NCI-H128 (cell line): ENCODE measurements around the gene IRF4.

Experiments used
- DNase-seq: peaks from one replicate; lab custom pipeline; 2025; ENCODE audit not compliant: unreplicated experiment; lab: John Stamatoyannopoulos, UW

IRF4 gene

DNA sequence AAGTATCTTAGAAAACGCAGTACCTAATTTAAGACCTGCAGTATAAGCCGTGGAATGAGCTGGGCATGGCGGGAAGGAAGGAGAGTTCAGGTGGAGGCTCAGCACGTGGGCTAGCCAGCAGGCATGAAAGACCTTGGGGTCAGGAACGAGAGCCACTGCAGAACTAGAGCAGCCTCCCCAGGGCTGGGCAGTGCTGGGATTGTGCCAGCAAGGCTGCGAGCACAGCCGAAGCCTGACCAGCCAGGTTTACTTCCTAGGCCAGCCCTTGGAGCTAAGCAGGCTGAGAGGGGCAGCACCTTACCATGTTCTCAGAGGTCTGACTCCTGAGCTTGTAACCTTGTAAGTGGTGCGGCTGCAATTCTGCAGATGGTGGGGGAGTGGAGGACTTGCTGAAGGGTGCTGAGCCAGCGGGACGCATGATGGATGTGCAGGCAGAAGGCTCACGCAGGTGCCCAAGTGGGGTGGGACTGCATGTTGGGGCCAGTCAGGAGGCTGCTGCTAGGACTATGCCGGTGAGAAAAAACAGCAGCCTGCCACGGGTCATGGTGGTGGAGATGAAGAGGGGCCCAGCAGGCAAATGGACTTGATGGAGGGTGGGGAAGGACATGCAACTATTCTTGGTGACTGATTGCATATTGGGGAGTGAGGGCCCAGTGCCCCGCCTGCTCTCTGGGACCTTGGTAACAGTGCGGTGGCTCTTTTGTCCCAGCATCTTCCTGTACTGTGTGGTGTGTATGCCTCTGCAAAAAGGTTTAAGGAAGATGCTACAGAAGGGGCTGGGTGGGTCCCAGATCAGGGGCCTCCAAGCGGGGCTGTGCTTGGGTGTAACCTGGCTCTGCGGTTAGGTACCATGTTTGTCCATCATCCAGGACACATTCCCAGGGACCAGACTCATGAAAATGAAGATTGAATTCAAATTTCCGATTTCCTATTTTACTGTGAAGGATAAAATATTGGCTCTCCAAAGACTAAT is 37.6 kb upstream of the IRF4 start:
- DNase-seq, result no peak

DNA sequence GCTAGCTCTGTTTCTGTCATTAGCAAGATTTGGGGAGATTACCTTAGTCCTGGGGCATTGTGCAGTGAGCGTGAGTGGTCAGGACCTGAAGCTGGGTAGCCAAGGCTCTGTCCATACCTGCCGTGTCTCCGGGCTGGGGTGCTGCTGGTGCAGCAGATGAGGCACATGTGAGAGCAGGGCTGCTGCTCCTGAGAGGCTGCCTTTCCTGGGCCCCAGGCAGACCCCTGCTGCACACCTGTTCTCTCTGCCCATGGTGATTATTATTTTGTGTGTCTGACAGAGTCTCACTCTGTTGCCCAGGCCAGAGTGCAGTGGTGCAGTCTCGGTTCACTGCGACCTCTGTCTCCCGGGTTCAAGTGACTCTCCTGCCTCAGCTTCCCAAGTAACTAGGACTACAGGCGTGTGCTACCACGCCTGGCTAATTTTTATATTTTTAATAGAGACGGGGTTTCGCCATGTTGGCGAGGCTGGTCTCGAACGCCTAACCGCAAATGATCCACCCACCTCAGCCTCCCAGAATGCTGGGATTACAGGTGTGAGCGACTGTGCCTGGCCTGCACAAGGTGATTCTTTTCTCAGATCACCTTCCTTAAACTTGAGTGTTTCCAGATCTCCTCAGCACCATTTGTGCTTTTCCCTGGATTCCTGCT is 36.8 kb upstream of the IRF4 start:
- no peak for DNase-seq

DNA sequence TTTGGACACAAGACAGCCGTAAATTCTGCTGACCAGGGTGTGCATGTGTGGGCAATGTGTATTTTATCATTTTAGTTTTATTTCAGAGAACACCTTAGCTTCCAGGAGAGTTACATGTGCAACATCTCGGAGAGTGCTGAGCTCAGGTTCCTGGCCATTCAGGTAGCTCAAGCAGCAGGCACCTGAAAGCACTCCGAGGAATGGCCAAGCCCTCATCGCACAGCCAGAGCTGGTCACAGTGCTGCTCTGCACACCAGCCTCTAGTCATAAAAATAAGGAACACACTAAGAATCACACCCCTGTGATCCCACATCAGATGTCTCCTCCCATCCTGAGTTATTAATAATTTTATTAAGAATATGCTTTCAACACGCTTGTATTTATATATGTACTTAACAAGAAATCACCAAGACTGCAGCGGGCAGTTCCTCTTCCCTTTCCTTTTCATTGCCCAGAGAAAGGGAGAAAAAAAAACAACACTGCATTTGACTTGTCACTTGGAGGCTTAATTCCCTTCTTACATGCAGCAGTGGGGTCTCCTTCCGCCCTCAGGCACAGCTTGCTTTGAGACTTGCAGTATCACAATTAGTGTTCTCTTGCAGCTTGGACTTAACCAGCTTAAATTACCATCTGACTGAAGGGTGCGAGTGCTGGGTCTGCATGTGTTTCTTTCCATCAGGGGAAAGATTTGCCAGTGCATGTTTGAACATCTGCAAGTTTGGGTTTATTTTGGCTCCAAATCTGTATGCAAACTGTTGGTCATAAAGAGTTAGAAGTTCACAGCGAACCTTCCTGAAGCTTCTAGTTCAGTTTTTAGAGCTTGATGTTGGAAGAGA is 36.0 kb upstream of the IRF4 start:
- DNase-seq, result no peak

DNA sequence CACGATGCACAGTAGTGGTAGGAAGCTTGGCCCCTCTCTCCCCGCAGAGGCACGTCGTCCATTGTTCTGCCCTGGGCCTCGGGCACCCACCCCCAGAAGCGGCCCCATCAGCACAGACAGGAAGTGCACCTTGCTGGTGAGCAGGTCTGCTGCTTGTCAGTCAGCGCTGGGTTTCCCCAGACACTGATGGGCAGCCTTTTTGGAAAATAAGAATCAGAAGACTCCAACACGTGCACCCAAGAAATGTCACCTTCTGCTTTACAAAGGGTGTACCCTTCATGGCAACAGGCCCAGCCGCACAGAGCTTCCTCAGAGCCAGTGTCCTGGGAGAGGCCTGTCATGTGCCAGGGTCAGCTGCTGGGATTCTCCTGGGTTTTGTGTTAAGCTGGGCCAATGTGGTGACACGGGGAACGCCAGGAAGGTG is 34.7 kb upstream of the IRF4 start:
- DNase-seq, result no peak

DNA sequence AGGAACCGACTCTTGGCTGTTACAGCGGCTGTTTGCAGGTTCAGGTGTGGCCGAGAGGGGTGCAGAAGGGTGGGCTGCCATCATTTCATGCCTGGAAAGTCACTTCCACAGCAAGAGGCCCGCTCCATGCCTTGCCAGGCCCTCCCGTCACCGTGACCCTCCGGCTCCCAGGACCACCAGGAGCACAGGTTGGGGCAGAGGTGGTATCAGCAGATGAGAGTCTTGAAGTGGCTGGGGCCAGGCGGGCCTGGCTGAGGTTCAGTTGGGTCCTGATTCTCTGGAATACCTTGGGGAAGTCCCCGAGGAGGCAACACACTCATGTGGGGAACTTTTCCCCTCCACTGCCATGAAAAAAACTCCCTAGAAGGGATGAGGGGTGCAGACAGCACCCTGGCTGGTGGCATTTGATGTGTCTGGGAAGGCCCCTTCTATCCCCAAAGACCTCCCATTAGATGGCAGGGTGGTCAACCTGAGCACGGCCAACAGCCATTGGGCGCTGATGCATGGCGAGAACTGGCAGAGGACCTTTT is 34.2 kb upstream of the IRF4 start:
- DNase-seq, result no peak

DNA sequence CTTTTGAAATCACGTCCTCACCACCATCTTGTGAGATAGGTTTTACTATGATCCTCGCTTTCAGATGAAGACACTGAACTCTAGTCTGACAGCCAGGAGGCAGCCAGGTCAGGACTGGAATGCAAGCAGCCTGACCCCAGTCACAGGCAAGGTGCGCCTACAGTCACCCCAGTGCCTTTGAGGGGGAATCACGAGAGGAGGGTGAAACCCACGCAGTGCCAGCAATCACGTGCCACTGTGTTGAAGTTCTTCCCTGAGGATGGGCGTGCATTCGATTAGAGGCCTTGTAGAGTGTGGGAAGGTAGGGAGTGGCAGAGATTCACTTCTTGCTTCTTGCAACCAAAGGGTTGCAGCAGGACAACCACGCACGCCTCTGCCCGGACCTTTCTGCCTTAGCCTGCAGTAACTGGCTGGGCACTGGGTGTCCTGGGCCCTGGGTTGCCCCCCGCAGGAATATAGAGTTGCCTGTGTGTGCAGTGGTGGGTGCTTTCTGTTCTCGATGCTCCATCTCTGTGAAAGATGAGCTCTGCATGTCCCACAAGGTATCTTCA is 33.7 kb upstream of the IRF4 start:
- no peak for DNase-seq

DNA sequence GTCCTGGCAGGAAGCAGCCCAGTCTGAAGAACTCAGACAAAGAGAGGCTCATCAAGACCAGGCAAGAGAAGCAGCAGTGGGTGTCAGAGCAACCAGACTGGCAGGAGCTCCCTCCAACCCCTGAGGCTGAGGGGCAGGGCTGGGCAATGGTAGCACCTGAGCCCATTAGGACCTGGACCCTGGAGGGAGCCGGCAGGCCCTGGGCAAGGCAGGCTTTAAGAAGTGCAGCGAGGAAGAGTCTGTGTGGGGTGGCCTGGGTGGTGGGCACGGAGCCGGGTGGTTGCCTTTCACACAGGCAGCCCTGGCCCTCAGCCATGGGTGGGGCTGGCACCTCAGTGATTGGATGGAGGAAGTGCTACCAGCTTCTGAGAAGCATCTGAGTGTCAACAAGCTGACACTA is 33.1 kb upstream of the IRF4 start:
- DNase-seq, result no peak

DNA sequence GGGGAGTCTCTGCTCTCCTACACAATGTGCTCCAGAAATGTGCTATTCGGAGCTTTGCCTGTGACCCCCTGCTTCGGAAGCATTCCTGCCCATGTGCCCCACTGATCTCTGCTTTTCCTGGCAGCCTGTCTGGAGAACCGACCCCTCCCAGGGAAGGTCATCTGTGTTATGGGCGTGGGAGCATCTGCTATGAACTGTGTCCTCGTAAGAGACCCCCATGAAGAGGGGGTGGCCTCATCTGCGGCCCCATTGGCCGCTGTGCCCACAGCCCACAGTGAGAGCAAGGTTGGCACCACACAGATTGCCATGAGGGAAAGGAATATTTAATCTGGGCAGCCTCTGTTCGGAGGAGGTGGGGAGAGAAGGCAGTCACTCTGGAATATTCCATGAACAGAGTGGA is 32.7 kb upstream of the IRF4 start:
- DNase-seq, result no peak

DNA sequence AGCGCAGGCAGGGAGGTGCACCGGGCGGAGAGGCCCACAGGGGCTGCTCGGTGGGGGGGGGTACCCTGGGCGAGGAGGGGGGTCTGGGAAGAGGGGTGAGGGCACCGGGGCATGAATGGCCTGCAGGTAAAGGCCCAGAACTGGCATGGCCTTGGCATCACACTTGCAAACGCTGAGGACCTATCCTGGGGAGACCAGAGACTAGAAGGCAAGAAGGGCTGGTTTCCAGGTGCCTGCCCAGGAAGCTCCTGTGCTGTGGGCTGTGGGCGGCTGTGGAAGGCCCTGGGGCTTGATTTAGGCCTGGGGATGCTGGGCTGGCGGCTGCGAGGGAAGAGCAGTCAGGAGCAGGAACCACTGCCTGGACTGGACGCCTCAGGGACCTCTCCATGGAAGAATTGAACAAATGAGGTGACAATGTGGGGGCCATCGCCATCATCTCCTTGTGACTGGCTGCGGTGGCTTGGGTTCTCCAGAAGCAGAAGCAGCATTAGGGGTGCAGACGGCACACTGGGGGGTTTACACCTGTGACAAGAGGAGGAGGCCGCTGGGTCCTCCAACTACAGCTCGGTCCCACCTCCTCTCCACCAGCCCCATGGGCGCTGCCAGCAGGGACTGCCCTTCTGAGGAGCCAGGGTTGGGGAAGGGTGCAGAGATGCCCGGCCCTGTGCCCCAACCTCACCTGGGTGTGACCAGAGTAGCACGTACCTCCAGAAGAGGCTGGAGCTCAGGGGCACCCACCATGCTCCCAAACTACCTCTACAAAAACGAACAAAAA is 32.1 kb upstream of the IRF4 start:
- no peak for DNase-seq

DNA sequence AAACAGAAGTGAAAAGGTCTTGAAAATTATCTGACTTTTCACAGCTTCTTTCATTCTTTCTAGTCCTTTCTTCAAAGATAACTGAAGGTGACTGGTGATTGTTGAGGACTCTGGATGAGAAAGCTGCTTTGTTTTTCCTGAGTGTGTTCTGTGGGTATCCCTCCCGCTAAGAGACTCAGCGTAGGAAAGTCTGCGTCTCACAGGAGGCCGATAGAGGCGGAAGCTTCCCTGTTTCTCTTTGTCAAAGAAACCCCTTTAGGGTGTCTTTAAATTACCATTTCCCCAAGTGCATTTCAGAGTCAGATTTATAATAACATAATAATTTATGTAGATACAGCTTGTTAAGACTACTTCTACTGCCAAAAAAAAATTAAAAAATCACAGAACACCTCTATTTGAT is 31.2 kb upstream of the IRF4 start:
- no peak for DNase-seq

DNA sequence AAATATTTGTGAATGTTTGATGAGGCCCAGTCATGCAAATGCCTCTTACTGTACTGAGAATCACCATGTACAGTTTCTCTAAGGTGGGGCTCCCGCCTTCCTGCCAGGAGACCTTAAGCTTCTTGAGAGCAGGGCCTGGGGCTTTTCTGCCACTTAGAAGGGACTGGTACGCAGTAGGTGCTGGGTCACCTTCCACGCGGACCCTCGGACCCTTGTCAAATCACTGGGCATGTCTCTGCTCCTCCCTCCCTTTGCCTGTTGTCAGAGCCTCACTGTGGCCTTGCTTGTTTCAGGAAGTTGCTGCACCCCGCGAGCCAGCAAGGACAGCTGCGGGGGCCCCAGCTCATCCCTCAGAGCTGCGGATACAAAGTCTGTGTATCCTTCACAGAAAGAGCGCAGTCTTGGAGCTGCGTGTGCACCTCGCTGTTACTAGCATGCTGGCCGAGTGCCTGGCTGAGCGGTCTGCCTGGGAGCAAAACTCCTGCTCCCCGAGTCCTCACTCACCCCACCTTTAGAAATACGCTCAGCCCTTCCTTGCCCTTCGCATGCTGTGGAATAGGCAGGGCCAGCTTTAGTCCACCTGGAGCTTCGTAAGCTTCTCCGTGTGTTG is 30.7 kb upstream of the IRF4 start:
- DNase-seq, result no peak

DNA sequence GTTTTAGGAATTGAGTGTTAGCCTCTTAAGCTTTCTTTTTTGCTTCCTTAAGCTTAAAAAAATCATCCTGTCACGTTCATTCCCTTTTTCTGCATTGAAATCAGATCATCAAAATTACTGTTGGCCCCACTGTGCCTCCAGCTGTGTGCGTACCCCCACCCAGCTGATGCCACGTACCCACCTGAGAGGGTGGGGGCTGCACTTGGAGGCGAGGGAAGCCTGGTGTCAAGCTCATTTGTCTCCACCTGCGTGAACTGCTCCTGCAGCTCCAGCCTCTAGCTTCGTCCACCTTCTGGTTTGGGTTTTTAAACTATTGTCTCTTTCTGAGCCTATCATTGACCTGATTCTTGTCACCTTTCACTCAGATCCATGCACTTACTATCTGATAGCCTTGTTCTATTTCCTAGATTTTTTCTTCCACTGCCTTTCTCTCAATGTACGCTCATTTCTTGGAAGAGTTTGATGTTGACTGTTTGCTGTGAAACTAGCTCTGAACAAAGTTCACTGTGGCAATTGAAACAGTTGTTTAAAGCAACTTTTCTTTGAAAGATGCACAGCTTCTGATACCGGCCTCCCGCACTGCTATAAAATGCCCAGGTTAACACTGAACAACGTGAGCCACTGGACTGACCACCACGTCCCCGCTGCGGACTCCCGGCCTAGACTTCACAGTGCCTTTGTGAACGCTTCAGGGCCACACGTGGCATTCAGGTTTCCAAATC is 30.0 kb upstream of the IRF4 start:
- DNase-seq, result no peak

DNA sequence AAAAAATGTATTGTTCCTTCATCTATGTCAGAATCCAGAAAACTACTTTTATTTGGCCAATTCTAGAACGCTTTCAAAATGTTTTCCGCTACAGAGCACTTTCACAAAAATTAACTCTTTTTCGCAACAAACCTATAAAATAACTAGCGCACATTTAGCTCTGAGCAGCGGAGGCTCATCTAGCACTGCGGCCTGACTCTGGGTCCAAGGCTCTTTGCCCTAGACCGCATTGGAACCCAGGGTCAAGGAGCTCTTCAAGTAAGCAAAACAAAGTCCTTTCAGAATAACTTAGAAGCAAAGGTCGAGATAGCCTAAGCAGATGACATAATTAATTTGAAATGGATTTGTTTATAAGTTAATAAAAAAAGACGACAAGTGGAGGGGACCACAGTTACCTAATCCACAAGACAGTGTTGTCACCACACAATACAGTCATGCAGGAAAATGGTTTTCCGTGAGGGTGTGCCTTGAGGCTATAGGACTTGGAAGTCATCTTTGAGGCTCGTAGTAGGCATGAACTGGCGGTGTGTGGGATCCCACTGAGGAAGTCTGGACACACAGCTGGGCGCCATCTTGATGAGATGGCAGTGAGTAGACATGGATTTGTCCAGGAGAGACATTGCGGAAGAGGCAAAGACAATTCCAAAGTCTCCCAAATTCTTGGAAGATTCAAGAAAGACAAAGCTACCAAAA is 29.2 kb upstream of the IRF4 start:
- no peak for DNase-seq

DNA sequence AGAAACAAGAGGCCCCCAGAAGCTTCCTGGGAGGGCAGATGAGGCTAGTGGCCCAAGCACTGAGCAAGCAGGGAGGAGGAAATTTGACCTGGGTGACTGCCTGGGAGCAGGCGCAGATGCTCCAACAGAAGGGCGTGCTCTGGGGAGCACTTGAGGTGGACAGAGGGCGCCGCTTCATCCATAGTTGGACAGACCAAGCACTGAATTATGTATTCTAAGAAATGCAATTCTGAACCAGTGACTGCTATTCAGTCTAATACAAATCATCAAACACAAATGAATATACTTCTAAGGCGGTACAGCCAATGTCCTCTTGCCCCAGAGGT is 28.7 kb upstream of the IRF4 start:
- DNase-seq, result no peak

DNA sequence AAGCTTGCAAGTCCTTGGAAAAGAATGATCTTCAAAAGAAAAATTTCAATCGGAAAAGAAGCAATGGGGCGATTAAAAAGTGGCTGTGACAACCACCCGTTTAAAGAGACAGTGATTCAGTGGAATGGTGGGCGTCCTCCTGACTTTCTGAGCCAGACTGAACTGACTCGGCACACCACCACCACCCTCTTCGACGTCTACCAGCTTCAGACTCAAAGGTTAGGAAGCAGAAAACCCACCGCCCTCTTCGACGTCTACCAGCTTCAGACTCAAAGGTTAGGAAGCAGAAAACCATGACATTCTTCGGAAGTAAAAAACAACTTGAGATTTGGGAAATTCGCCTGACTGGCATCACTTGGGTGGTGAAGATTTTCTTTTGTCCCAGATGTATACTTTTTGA is 28.3 kb upstream of the IRF4 start:
- DNase-seq, result no peak

DNA sequence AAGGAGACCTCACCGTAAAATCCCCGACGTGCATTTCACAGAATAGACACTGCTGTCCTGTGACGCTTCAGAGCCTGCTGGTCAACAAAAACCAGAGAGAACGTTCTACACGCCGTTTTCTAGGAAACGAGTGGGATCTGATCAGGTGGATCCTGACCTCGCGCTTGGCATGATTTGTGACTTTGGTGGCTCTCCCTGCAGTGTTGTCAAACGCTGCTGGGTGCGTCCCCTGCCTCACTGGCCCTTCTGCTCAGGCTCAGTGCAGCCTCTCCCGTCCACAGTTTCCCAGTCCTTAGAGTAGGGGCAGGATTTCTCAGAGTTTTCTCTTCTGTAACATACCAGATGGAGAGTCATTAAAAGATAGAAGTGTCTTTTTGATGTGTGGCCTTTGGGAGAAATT is 27.6 kb upstream of the IRF4 start:
- no peak for DNase-seq

DNA sequence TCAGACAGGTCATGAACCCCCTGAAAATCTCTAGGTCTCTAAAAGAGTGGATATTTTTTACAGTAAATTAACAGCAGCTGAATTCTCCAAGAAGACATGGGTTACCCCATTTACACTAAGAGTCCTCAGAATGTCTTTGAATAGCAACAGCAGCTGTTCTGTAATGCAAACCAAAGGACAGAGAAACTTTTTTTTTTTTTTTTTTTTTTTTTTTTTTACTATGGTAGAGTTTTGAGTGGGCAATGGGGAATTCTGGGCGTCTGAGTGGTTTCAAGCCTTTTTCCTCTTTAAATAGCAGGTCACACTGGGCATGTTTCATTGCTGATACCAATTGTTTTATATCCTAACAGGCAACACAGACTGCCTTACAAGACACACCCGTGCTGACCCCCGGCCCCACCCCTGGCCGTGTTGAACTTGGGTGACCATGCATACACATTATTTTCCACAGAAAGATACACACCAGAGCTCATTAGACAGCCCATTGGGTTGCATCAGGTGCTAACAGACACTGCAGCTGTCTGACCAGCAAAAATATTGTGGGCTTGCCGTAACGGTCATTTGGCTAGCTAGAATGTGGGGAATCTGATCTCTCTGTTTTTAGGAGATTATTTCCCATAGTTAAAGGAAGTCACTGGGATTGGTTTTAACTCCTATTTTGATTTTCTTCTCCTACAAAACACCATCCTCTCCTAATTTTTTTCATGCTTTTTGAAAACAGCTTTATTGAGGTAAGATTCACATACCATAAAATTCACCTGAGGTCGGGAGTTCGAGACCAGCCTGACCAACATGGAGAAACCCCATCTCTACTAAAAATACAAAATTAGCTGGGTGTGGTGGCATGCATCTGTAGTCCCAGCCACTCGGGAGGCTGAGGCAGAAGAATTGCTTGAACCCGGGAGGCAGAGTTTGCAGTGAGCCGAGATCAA is 26.7 kb upstream of the IRF4 start:
- DNase-seq, result no peak

DNA sequence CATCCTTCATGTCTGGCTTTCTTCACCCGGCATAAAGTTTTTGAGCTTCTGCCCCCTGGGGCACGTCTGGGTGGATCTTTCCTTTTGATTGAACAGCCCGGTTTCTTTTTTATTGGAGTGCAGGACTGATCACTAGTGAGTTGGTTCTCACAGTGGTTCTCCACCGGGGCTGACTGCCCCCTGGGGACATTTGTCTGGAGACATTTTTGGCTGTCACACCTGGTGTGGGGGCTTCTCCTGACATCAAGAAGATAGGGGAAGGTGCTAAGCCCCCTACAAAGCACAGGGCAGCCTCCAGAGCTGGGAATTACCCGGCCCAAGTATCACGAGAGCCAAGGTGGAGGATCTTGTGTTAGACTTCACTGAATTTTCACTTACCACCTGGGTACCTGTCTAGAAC is 25.7 kb upstream of the IRF4 start:
- no peak for DNase-seq
